ENCODE results near the gene SHC4. TPM values are rescaled to one million over a fixed set of nuclear protein-coding genes. Genes with fewer than 3 reads are reported as not detected.
A peak's percentile ranks its signal among the peaks of the same experiment; 100 is the strongest.

SHC4 gene
- total RNA-seq, 1 donor from 2014 or later: 5.0 TPM

- H3K36me3 Mint-ChIP-seq (ENCODE audit: low read depth): no peaks in the 10 kb centered on the region
- no peak overlapping the region for H3K4me3 Mint-ChIP-seq
- no peak overlapping the region for H3K27ac Mint-ChIP-seq (ENCODE audit: unreplicated experiment)
- peaks cover 2% of the 10 kb centered on the region for H3K9me3 Mint-ChIP-seq
- TF ChIP-seq, protein P1, sequence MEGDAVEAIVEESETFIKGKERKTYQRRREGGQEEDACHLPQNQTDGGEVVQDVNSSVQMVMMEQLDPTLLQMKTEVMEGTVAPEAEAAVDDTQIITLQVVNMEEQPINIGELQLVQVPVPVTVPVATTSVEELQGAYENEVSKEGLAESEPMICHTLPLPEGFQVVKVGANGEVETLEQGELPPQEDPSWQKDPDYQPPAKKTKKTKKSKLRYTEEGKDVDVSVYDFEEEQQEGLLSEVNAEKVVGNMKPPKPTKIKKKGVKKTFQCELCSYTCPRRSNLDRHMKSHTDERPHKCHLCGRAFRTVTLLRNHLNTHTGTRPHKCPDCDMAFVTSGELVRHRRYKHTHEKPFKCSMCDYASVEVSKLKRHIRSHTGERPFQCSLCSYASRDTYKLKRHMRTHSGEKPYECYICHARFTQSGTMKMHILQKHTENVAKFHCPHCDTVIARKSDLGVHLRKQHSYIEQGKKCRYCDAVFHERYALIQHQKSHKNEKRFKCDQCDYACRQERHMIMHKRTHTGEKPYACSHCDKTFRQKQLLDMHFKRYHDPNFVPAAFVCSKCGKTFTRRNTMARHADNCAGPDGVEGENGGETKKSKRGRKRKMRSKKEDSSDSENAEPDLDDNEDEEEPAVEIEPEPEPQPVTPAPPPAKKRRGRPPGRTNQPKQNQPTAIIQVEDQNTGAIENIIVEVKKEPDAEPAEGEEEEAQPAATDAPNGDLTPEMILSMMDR (conservative IDR thresholded peaks at IDR 0.05): no peak
- H3K27me3 Mint-ChIP-seq (ENCODE audit: low read depth): peaks cover under 1% of the 10 kb centered on the region
- DNase-seq (ENCODE audit: low read depth, low spot score): no peak
- H3K4me1 Mint-ChIP-seq: peaks cover 16% of the 10 kb centered on the region
Observed at GRCh38 chr15:48968066-48968465, 4.3 kb upstream of the SHC4 start.

DNA sequence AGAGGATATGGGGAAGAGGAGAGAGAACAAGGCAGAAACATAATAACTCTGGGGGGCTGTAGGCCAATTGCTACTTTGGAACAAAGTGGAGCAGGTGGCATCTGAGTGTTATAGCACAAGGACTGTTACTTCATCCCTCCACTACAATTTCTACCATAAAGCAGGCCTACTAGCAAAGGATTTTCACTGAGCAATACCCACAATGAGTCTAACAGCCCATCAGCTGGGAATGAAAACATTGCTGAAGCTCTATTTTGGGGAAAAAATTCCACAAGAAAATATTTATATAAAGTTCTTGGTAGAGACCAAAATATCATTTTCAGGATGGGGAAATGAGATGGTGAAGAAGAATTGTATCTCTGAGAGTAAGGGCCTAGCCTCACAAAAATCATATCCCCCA is 3.6 kb upstream of the SHC4 start:
- H3K36me3 Mint-ChIP-seq (ENCODE audit: low read depth): no peaks in the 10 kb centered on the region
- H3K9me3 Mint-ChIP-seq: peaks cover 2% of the 10 kb centered on the region
- TF ChIP-seq, protein P1 (conservative IDR thresholded peaks at IDR 0.05): no peak
- no peak overlapping the region for H3K4me3 Mint-ChIP-seq
- no peak overlapping the region for H3K27ac Mint-ChIP-seq (ENCODE audit: unreplicated experiment)
- peaks cover 14% of the 10 kb centered on the region for H3K4me1 Mint-ChIP-seq
- peaks cover 5% of the 10 kb centered on the region for H3K27me3 Mint-ChIP-seq (ENCODE audit: low read depth)
- DNase-seq (ENCODE audit: low read depth, low spot score): no peak

DNA sequence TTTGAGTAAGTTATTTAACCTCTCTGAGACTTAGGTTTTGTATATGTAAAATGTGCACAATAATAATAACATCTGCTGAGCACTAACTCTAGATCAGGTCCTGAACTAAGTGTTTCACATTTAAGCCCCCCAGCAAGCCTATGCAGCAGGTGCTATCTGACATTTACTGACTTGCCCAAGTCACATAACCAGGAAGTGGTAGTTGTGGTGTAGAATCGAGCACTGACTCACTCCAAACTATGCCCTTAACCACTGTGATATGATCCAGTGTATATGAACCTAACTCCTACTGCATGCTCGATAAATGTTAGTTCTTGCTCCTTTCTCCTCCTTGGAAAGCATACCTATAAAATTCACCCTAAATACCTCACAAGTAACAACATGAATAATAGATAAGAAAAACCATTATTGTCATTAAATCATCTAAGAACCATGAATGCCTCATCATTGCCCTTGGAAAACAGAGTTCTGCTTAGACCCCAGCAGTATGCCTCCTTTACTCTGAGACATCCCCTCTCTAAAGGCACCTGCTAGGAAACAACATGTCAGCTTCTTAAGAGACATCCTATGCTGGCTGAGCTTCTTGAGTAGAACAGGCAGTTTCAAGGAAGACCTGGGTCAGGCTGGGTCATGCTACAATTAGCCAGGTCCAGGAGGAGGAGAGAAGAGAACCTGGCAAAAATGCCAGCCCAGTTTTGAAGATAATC is 3.0 kb upstream of the SHC4 start:
- no peak for DNase-seq (ENCODE audit: low read depth, low spot score)
- H3K36me3 Mint-ChIP-seq (ENCODE audit: low read depth): no peaks in the 10 kb centered on the region
- TF ChIP-seq, protein P1 (conservative IDR thresholded peaks at IDR 0.05): no peak
- H3K27me3 Mint-ChIP-seq (ENCODE audit: low read depth): peaks cover 8% of the 10 kb centered on the region
- H3K4me3 Mint-ChIP-seq: peak overlapping the region; percentile 24
- H3K9me3 Mint-ChIP-seq: peaks cover 2% of the 10 kb centered on the region
- H3K4me1 Mint-ChIP-seq: peaks cover 12% of the 10 kb centered on the region
- H3K27ac Mint-ChIP-seq (ENCODE audit: unreplicated experiment): no peak overlapping the region

DNA sequence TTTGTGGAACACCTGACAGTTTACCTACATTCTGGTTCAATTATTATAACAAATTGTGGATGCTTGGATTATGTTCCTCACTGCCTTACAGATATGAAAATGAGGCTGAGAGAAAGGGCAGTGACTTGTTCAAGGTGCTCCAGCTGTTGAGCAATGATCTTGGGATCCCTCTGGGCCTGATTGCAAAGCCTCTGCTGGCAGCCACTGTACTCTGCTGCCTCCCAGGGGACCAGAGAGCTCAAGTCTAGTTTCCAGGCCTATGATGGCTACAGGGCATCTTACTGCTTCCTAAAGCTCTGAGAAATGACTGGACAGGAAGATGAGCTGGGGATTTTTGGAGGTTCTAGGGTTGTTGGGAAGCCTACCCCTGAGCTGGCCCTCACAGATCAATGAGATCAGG is 2.3 kb upstream of the SHC4 start:
- no peak overlapping the region for H3K4me3 Mint-ChIP-seq
- peaks cover 2% of the 10 kb centered on the region for H3K9me3 Mint-ChIP-seq
- TF ChIP-seq, protein P1 (conservative IDR thresholded peaks at IDR 0.05): no peak
- peaks cover 8% of the 10 kb centered on the region for H3K27me3 Mint-ChIP-seq (ENCODE audit: low read depth)
- H3K36me3 Mint-ChIP-seq (ENCODE audit: low read depth): no peaks in the 10 kb centered on the region
- no peak for DNase-seq (ENCODE audit: low read depth, low spot score)
- no peak overlapping the region for H3K27ac Mint-ChIP-seq (ENCODE audit: unreplicated experiment)
- H3K4me1 Mint-ChIP-seq: peaks cover 19% of the 10 kb centered on the region

DNA sequence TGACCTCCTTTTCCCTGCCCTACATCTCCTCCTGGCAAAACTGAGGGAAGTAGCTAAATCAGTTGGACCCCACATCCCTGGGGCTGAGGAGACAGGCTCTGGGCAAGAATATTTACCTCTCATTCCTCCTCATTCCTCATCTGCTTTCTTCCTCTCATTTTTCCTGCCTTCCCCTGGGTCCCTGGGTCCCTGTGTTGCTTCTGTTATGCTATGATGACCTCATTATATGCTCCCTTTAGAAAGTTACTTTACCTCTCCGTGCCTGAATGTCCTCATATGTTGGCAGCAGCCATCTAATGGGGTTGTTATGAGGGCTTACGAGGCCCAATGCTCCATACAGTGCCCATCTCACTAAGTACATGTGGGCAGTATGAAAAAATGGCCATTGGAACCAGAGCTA is 1.2 kb upstream of the SHC4 start:
- Mint-ChIP-seq H3K27ac (ENCODE audit: unreplicated experiment) (no peak overlapping the region), H3K4me3 (peak overlapping the region; percentile 75), H3K4me1 (peaks cover 21% of the 10 kb centered on the region), H3K9me3 (no peaks in the 10 kb centered on the region), H3K36me3 (ENCODE audit: low read depth) (no peaks in the 10 kb centered on the region), H3K27me3 (ENCODE audit: low read depth) (peaks cover 8% of the 10 kb centered on the region)
- no peak for DNase-seq (ENCODE audit: low read depth, low spot score)
- TF ChIP-seq, protein P1 (conservative IDR thresholded peaks at IDR 0.05): no peak

Measured in neural crest cell (in vitro differentiated cells).